ENCODE measurements around the gene UVRAG. TPM values are rescaled to one million over a fixed set of nuclear protein-coding genes. Genes with fewer than 3 reads are reported as not detected.
A peak's percentile ranks its signal among the peaks of the same experiment; 100 is the strongest.

The UVRAG gene
- total RNA-seq, 1 donor from 2014 or later = 34.0 TPM

GRCh38 chr11:76139314-76139713 lies 324.3 kb downstream of the UVRAG start:
- Mint-ChIP-seq H3K27me3 (ENCODE audit: insufficient read depth, low read depth) (no peaks in the 10 kb centered on the region), H3K9me3 (no peaks in the 10 kb centered on the region), H3K4me3 (no peak overlapping the region), H3K27ac (no peak overlapping the region), H3K36me3 (peaks cover 23% of the 10 kb centered on the region), H3K4me1 (peaks cover 4% of the 10 kb centered on the region)
- Histone ChIP-seq H3K36me3 (no peaks in the 10 kb centered on the region), H3K4me1 (no peaks in the 10 kb centered on the region), H3K4me3 (no peak overlapping the region), H3K79me2 (ENCODE audit: low read depth) (no peaks in the 10 kb centered on the region), H3K9ac (no peak overlapping the region), H3K27me3 (no peaks in the 10 kb centered on the region), H3K4me2 (no peak overlapping the region), H3K27ac (no peak overlapping the region), H2AFZ (replicated peaks) (no peak overlapping the region), H3K9me3 (ENCODE audit: low read depth) (no peaks in the 10 kb centered on the region), H4K20me1 (ENCODE audit: low read depth) (no peaks in the 10 kb centered on the region), H3F3A (ENCODE audit: low read depth) (no peaks in the 10 kb centered on the region)
- TF ChIP-seq EZH2 (IDR thresholded peaks at IDR 0.05) (no peak), EZH2phosphoT487 (IDR thresholded peaks at IDR 0.05) (no peak), CTCF (IDR thresholded peaks at IDR 0.05) (no peak)
- no peak for DNase-seq (ENCODE audit: low spot score)

GRCh38 chr11:76140912-76141574 lies 326.0 kb downstream of the UVRAG start:
- Histone ChIP-seq H3F3A (ENCODE audit: low read depth) (no peaks in the 10 kb centered on the region), H3K36me3 (no peaks in the 10 kb centered on the region), H3K9me3 (ENCODE audit: low read depth) (no peaks in the 10 kb centered on the region), H3K4me3 (no peak overlapping the region), H3K4me1 (no peaks in the 10 kb centered on the region), H2AFZ (replicated peaks) (no peak overlapping the region), H3K4me2 (no peak overlapping the region), H4K20me1 (ENCODE audit: low read depth) (no peaks in the 10 kb centered on the region), H3K79me2 (ENCODE audit: low read depth) (no peaks in the 10 kb centered on the region), H3K27me3 (no peaks in the 10 kb centered on the region), H3K9ac (no peak overlapping the region), H3K27ac (no peak overlapping the region)
- DNase-seq (ENCODE audit: low spot score) = no peak
- H3K36me3 Mint-ChIP-seq = peaks cover 17% of the 10 kb centered on the region
- TF ChIP-seq EZH2 (IDR thresholded peaks at IDR 0.05) (no peak), EZH2phosphoT487 (IDR thresholded peaks at IDR 0.05) (no peak), CTCF (IDR thresholded peaks at IDR 0.05) (no peak)
- H3K27me3 Mint-ChIP-seq (ENCODE audit: insufficient read depth, low read depth) = no peaks in the 10 kb centered on the region
- no peaks in the 10 kb centered on the region for H3K9me3 Mint-ChIP-seq
- no peak overlapping the region for H3K4me3 Mint-ChIP-seq
- no peaks in the 10 kb centered on the region for H3K4me1 Mint-ChIP-seq
- H3K27ac Mint-ChIP-seq = no peak overlapping the region

GRCh38 chr11:76141901-76142588 lies 327.0 kb downstream of the UVRAG start:
- H3K4me3 Mint-ChIP-seq = no peak overlapping the region
- no peaks in the 10 kb centered on the region for H3K4me1 Mint-ChIP-seq
- Histone ChIP-seq H3K4me3 (no peak overlapping the region), H4K20me1 (ENCODE audit: low read depth) (no peaks in the 10 kb centered on the region), H3K4me2 (no peak overlapping the region), H3K36me3 (no peaks in the 10 kb centered on the region), H3K9ac (no peak overlapping the region), H3K9me3 (ENCODE audit: low read depth) (no peaks in the 10 kb centered on the region), H3F3A (ENCODE audit: low read depth) (no peaks in the 10 kb centered on the region), H3K79me2 (ENCODE audit: low read depth) (no peaks in the 10 kb centered on the region), H3K4me1 (no peaks in the 10 kb centered on the region), H3K27me3 (no peaks in the 10 kb centered on the region), H2AFZ (replicated peaks) (no peak overlapping the region), H3K27ac (peak overlapping the region; percentile 13)
- no peak for TF ChIP-seq CTCF (IDR thresholded peaks at IDR 0.05)
- no peak for TF ChIP-seq EZH2phosphoT487 (IDR thresholded peaks at IDR 0.05)
- no peak for TF ChIP-seq EZH2 (IDR thresholded peaks at IDR 0.05)
- H3K27ac Mint-ChIP-seq = no peak overlapping the region
- H3K36me3 Mint-ChIP-seq = peaks cover 17% of the 10 kb centered on the region
- H3K27me3 Mint-ChIP-seq (ENCODE audit: insufficient read depth, low read depth) = peaks cover 2% of the 10 kb centered on the region
- DNase-seq (ENCODE audit: low spot score) = no peak
- H3K9me3 Mint-ChIP-seq = no peaks in the 10 kb centered on the region

Data from neural progenitor cell (in vitro differentiated cells).